ENCODE results near the gene UTP11. TPM values are rescaled to one million over a fixed set of nuclear protein-coding genes. Genes with fewer than 3 reads are reported as not detected.

UTP11 gene
- polyA plus RNA-seq, 1 donor from 2014 or later, result 144 TPM

- H3K4me2 ChIP-seq (ENCODE audit: low read length), result peak within 1 kb of the TSS; percentile 59
- no peaks in the 10 kb centered on the region for H3K9me2 ChIP-seq (ENCODE audit: insufficient read depth, low read length)
- peaks cover 20% of the 10 kb centered on the region for H4K20me1 ChIP-seq (ENCODE audit: insufficient read depth)
- H3K9ac ChIP-seq (ENCODE audit: low read length), result peak within 1 kb of the TSS; percentile 71
- TF ChIP-seq REST (IDR thresholded peaks at IDR 0.05; ENCODE audit: borderline replicate concordance) (no peak), POLR2AphosphoS5 (IDR thresholded peaks at IDR 0.05) (no peak), RAD21 (conservative IDR thresholded peaks at IDR 0.05) (peak; percentile 19), EP300 (conservative IDR thresholded peaks at IDR 0.05; ENCODE audit: poor library complexity, severe bottlenecking) (no peak), CTCF (IDR thresholded peaks at IDR 0.05; ENCODE audit: poor library complexity, severe bottlenecking) (peak; percentile 40), SMC3 (conservative IDR thresholded peaks at IDR 0.05; ENCODE audit: poor library complexity) (peak; percentile 24)
- H3K36me3 ChIP-seq (ENCODE audit: insufficient read depth, low read length), result no peaks in the 10 kb centered on the region
- peaks cover 39% of the 10 kb centered on the region for H3K27me3 ChIP-seq (ENCODE audit: insufficient read depth, low read depth, low read length)
- peak within 1 kb of the TSS; percentile 32 for H2AFZ ChIP-seq (ENCODE audit: low read depth, low read length)
- H3K4me3 ChIP-seq (ENCODE audit: low read length), result peak within 1 kb of the TSS; percentile 88
- H3K9me3 ChIP-seq (ENCODE audit: low read length), result no peaks in the 10 kb centered on the region
- H3F3A ChIP-seq (ENCODE audit: insufficient read depth, low read length, poor library complexity, severe bottlenecking), result no peaks in the 10 kb centered on the region
- H3K79me2 ChIP-seq (replicated peaks; ENCODE audit: insufficient read depth, low read length), result peaks cover 29% of the 10 kb centered on the region
- peak within 1 kb of the TSS; percentile 53 for H3K27ac ChIP-seq (ENCODE audit: low read length)
Observed at GRCh38 chr1:38046333-38046883, 33.9 kb downstream of the UTP11 start, which contains the start of gene POU3F1. TSS of gene POU3F1 (minus strand) at chr1:38046793. CDS start at chr1:38046743, 50 bp downstream.

GRCh38 chr1:38046884-38047602 lies 34.5 kb downstream of the UTP11 start:
- Histone ChIP-seq H3K9me3 (ENCODE audit: low read length) (no peaks in the 10 kb centered on the region), H3F3A (ENCODE audit: insufficient read depth, low read length, poor library complexity, severe bottlenecking) (no peaks in the 10 kb centered on the region), H3K9me2 (ENCODE audit: insufficient read depth, low read length) (no peaks in the 10 kb centered on the region), H2AFZ (ENCODE audit: low read depth, low read length) (peak overlapping the region; percentile 32), H3K27ac (ENCODE audit: low read length) (peak overlapping the region; percentile 53), H3K36me3 (ENCODE audit: insufficient read depth, low read length) (no peaks in the 10 kb centered on the region), H3K27me3 (ENCODE audit: insufficient read depth, low read depth, low read length) (peaks cover 37% of the 10 kb centered on the region), H3K4me2 (ENCODE audit: low read length) (peak overlapping the region; percentile 32), H3K4me3 (ENCODE audit: low read length) (peak overlapping the region; percentile 88), H3K9ac (ENCODE audit: low read length) (peak overlapping the region; percentile 71), H3K79me2 (replicated peaks; ENCODE audit: insufficient read depth, low read length) (peaks cover 29% of the 10 kb centered on the region), H4K20me1 (ENCODE audit: insufficient read depth) (peaks cover 20% of the 10 kb centered on the region)
- TF ChIP-seq REST (IDR thresholded peaks at IDR 0.05; ENCODE audit: borderline replicate concordance) (peak; percentile 37), MXI1 (conservative IDR thresholded peaks at IDR 0.05; ENCODE audit: poor library complexity, severe bottlenecking) (peak; percentile 84), SMC3 (conservative IDR thresholded peaks at IDR 0.05; ENCODE audit: poor library complexity) (peak; percentile 78), CTCF (IDR thresholded peaks at IDR 0.05; ENCODE audit: poor library complexity, severe bottlenecking) (peak; percentile 65), EZH2 (IDR thresholded peaks at IDR 0.05; ENCODE audit: borderline replicate concordance, insufficient read depth, low read length, poor library complexity, severe bottlenecking) (no peak), TAF1 (IDR thresholded peaks at IDR 0.05; ENCODE audit: low read depth) (peak; percentile 58), RAD21 (conservative IDR thresholded peaks at IDR 0.05) (peak; percentile 79), EP300 (conservative IDR thresholded peaks at IDR 0.05; ENCODE audit: poor library complexity, severe bottlenecking) (peak; percentile 27), POLR2AphosphoS5 (IDR thresholded peaks at IDR 0.05) (peak; percentile 32)
